ENCODE measurements around the gene DZIP1L.

Gene DZIP1L

GRCh38 chr3:138031536-138031935 is 83.9 kb downstream of the DZIP1L start:
- DNase-seq: no peak

DNA sequence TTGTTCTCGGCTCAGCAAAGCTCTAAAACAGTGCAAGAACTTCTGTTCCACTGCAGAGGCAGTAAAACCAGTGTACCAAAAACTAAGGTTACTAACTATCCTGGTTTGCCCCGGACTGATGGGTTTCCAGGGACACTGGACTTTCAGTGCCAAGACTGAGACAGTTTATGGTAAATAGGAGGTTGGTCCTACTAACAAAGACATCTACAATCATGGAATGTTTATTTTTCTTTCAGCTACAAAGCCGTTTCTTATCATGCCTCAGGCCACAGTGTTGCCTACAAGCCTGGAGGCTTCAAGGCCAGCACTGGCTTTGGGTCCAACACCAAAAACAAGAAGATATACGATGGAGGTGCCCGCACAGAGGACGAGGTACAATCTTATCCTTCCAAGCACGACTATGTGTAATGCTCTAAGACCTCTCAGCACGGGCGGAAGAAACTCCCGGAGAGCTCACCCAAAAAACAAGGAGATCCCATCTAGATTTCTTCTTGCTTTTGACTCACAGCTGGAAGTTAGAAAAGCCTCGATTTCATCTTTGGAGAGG is 84.6 kb downstream of the DZIP1L start:
- DNase-seq: no peak

GRCh38 chr3:138027821-138028220 is 87.6 kb downstream of the DZIP1L start:
- no peak for DNase-seq

DNA sequence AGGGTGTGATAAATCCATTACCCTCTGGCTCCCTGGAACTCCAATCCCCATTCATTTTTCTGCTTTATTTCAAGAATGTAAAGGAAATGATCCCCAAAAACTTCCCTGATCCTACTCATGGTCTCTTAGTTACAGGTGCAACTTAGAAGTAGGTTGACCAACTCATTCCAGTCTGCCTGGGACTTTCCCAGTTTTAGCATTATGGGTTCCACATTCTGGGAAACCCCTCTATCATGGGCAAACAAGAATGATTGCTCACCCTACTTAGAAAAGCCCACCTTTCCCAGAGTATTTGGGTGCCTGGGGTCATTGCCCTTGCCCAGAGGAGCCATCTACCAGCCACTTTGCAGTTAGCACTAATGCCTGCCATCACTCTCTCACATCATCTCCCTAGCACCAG is 89.9 kb downstream of the DZIP1L start:
- no peak for DNase-seq

DNA sequence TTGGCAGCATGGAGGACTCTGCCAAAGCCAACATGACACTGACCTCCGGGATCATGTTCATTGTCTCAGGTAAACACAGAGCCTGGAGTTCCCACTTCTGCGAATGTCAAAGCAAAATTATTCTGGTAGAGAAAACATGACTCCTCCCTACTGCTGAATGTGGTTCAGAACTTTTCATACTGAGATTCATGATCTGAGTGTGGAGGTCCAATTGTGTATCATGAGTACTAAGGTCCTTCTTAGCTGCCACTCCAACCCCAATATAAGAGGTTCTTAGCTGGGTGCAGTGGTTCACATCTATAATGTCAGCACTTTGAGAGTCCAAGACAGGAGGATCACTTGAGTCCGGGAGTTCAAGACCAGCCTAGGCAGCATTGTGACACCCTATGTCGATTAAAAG is 91.7 kb downstream of the DZIP1L start:
- DNase-seq: no peak

GRCh38 chr3:138019281-138020069 is 95.9 kb downstream of the DZIP1L start:
- DNase-seq: no peak

- no peak for DNase-seq
Measured at GRCh38 chr3:138016065-138016464, 99.3 kb downstream of the DZIP1L start.

DNA sequence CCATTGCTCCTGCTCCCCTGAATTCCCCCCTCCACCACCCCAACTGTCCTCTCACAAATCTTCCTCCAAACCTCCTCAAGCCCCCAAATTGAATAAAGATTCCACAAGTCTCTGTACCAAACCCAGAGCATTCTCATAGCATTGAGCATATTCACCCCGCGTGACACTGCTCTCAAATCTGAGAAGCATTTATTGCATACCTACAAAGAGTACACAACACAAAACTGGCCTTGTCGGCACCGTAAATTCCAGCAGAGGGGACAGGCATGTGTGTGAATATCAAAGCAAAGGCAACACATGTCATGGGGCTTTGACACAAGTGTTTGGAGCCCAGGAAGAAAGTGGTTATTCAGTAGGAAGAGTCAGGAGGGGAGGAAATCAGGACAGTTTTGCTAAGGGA is 102.9 kb downstream of the DZIP1L start:
- no peak for DNase-seq
